ENCODE measurements around the gene FBH1.

- TF ChIP-seq CTCF (IDR thresholded peaks at IDR 0.05) (no peak), POLR2A (IDR thresholded peaks at IDR 0.05) (no peak)
Measured at GRCh38 chr10:5891009-5891408, 966 bp downstream of the FBH1 start.

Data from right lobe of liver (tissue), 4 donors.